ENCODE data around the gene OR2S2. TPM values are rescaled to one million over a fixed set of nuclear protein-coding genes. Genes with fewer than 3 reads are reported as not detected.

The OR2S2 gene
- total RNA-seq, 1 donor from 2014 or later: not detected

- H3K4me3 ChIP-seq: no peak overlapping the region
- no peaks in the 10 kb centered on the region for H3K36me3 ChIP-seq
- no peaks in the 10 kb centered on the region for H3K27me3 ChIP-seq
- intact Hi-C loops (cut with DNase I): loop anchor here (5.0 kb wide), 1 partner anchor 38 kb away; the partner anchor contains the start of genes HRCT1 and SPAAR
- no peak for DNase-seq (ENCODE audit: extremely low spot score in 2 of 2)
- H3K4me1 ChIP-seq: peaks cover 7% of the 10 kb centered on the region
- no peaks in the 10 kb centered on the region for H3K9me3 ChIP-seq
- TF ChIP-seq POLR2A (IDR thresholded peaks at IDR 0.05) (no peak), POLR2AphosphoS5 (IDR thresholded peaks at IDR 0.05; ENCODE audit: insufficient read depth in 1 of 2, low read depth in 1 of 2) (peak in 1 of 2 donors; percentile 15), CTCF (IDR thresholded peaks at IDR 0.05) (peak; percentile 77 to 86 (median 82))
- no peak overlapping the region for H3K27ac ChIP-seq
These were observed 12.5 kb downstream of the OR2S2 start for GRCh38 chr9:35945341-35946018.

GRCh38 chr9:35944841-35945240 is 13.1 kb downstream of the OR2S2 start:
- Histone ChIP-seq H3K27ac (no peak overlapping the region), H3K4me3 (no peak overlapping the region), H3K9me3 (no peaks in the 10 kb centered on the region), H3K36me3 (no peaks in the 10 kb centered on the region), H3K4me1 (peaks cover 7% of the 10 kb centered on the region), H3K27me3 (no peaks in the 10 kb centered on the region)
- intact Hi-C loops (cut with DNase I): loop anchor here (5.0 kb wide), 1 partner anchor 38 kb away; the partner anchor contains the start of genes HRCT1 and SPAAR
- no peak for TF ChIP-seq CTCF (IDR thresholded peaks at IDR 0.05)
- TF ChIP-seq POLR2A (IDR thresholded peaks at IDR 0.05): no peak
- no peak for TF ChIP-seq POLR2AphosphoS5 (IDR thresholded peaks at IDR 0.05; ENCODE audit: insufficient read depth in 1 of 2, low read depth in 1 of 2)
- DNase-seq (ENCODE audit: extremely low spot score in 2 of 2): no peak

GRCh38 chr9:35944173-35944572 is 13.8 kb downstream of the OR2S2 start:
- Histone ChIP-seq H3K27ac (no peak overlapping the region), H3K4me3 (no peak overlapping the region), H3K9me3 (no peaks in the 10 kb centered on the region), H3K4me1 (peaks cover 7% of the 10 kb centered on the region), H3K36me3 (no peaks in the 10 kb centered on the region), H3K27me3 (no peaks in the 10 kb centered on the region)
- intact Hi-C loops (cut with DNase I): no loop called here
- TF ChIP-seq POLR2AphosphoS5 (IDR thresholded peaks at IDR 0.05; ENCODE audit: insufficient read depth in 1 of 2, low read depth in 1 of 2) (no peak), CTCF (IDR thresholded peaks at IDR 0.05) (no peak), POLR2A (IDR thresholded peaks at IDR 0.05) (no peak)
- no peak for DNase-seq (ENCODE audit: extremely low spot score in 2 of 2)

GRCh38 chr9:35942286-35942685 is 15.7 kb downstream of the OR2S2 start:
- H3K9me3 ChIP-seq: no peaks in the 10 kb centered on the region
- H3K27me3 ChIP-seq: no peaks in the 10 kb centered on the region
- H3K4me3 ChIP-seq: no peak overlapping the region
- DNase-seq (ENCODE audit: extremely low spot score in 2 of 2): no peak
- H3K27ac ChIP-seq: no peak overlapping the region
- H3K4me1 ChIP-seq: peaks cover 7% of the 10 kb centered on the region
- no peaks in the 10 kb centered on the region for H3K36me3 ChIP-seq
- intact Hi-C loops (cut with DNase I): no loop called here
- TF ChIP-seq CTCF (IDR thresholded peaks at IDR 0.05) (no peak), POLR2A (IDR thresholded peaks at IDR 0.05) (no peak)

Data from vagina (tissue), 2 donors.